PC-3 (cell line): Measurements from ENCODE around the gene ING2. TPM values are rescaled to one million over a fixed set of nuclear protein-coding genes. Genes with fewer than 3 reads are reported as not detected.

Experiments used
- ATAC-seq: fragments of 200-7000 bp; cut with Tn5 transposase; 2 replicates; pipeline ENCODE4 v1.9.1; 2020; ENCODE audit warnings: mild to moderate bottlenecking, moderate library complexity
- BruUV-seq: library from RNA; stranded (reverse); fragments of 400-500 nt; replicated peaks from 2 replicates; lab custom pipeline; 2021; lab: Mats Ljungman, UMichigan
- CTCF ChIA-PET: fragments of 300-600 bp; sonication (Branson Sonifier 250); formaldehyde crosslinking; loops from one replicate; lab custom pipeline; 2022; ENCODE audit warnings: antibody characterized with exemption; lab: Charles Lee
- POLR2A ChIA-PET: fragments of 300-600 bp; sonication (Branson Sonifier 250); formaldehyde crosslinking; loops from one replicate; lab custom pipeline; 2022; ENCODE audit warnings: antibody characterized with exemption; ENCODE audit not compliant: unreplicated experiment; lab: Charles Lee
- DNase-seq: peaks from one replicate; pipeline ENCODE4 v3.0.0-alpha.2; 2015
- H2AFZ ChIP-seq: fragments of 300-600 bp; sonication (generic); 2 replicates; pipeline ENCODE4 v1.6.0; 2016; ENCODE audit warnings: antibody characterized with exemption, low read length
- H3F3A ChIP-seq: fragments of 300-600 bp; sonication (generic); one replicate; pipeline ENCODE4 v1.6.0; 2017; ENCODE audit warnings: antibody characterized with exemption, low read length, control low read depth, mild to moderate bottlenecking; ENCODE audit not compliant: unreplicated experiment
- H3K27ac ChIP-seq: fragments of 300-600 bp; sonication (generic); 2 replicates; pipeline ENCODE4 v1.5.1; 2016; ENCODE audit warnings: mild to moderate bottlenecking, low read length
- H3K27me3 ChIP-seq: fragments of 300-600 bp; sonication (generic); 2 replicates; pipeline ENCODE4 v1.6.1; 2016; ENCODE audit warnings: low read length, mixed read lengths
- H3K36me3 ChIP-seq: fragments of 300-600 bp; sonication (generic); 2 replicates; pipeline ENCODE4 v1.6.1; 2016; ENCODE audit warnings: low read depth, mixed run types, low read length, mixed read lengths
- H3K4me1 ChIP-seq: fragments of 300-600 bp; sonication (generic); 2 replicates; pipeline ENCODE4 v1.5.1; 2016; ENCODE audit warnings: low read length; ENCODE audit not compliant: insufficient read depth
- H3K4me2 ChIP-seq: fragments of 300-600 bp; sonication (generic); 2 replicates; pipeline ENCODE4 v1.6.0; 2016; ENCODE audit warnings: low read length
- H3K4me3 ChIP-seq: fragments of 300-600 bp; sonication (generic); 2 replicates; pipeline ENCODE4 v1.5.1; 2016; ENCODE audit warnings: mild to moderate bottlenecking, low read length, mixed read lengths
- H3K79me2 ChIP-seq: fragments of 300-600 bp; sonication (generic); 2 replicates; pipeline ENCODE4 v1.6.1; 2017; ENCODE audit warnings: low read length, mixed read lengths
- H3K9ac ChIP-seq: fragments of 300-600 bp; sonication (generic); 2 replicates; pipeline ENCODE4 v1.6.0; 2016; ENCODE audit warnings: mild to moderate bottlenecking, low read length
- H3K9me2 ChIP-seq: fragments of 300-600 bp; sonication (generic); replicated peaks from 2 replicates; pipeline ENCODE4 v1.6.1; 2016; ENCODE audit warnings: mixed run types, low read length, mixed read lengths
- H3K9me3 ChIP-seq: fragments of 300-600 bp; sonication (generic); 2 replicates; pipeline ENCODE4 v1.6.1; 2016; ENCODE audit warnings: low read length, mixed read lengths
- H4K20me1 ChIP-seq: fragments of 300-600 bp; sonication (generic); 2 replicates; pipeline ENCODE4 v1.6.1; 2016; ENCODE audit warnings: low read length, mixed read lengths
- EZH2 ChIP-seq: fragments of 300-600 bp; sonication (generic); IDR thresholded peaks from one replicate; pipeline ENCODE4 v1.6.1; 2017; ENCODE audit warnings: antibody characterized with exemption, mild to moderate bottlenecking, low read length; ENCODE audit not compliant: unreplicated experiment
- EZH2phosphoT487 ChIP-seq: fragments of 300-600 bp; sonication (generic); IDR thresholded peaks from 2 replicates; pipeline ENCODE4 v1.6.1; 2018; ENCODE audit warnings: mild to moderate bottlenecking, antibody characterized with exemption, low read length, borderline replicate concordance
- intact Hi-C: fragments of 100-400 bp; cut with micrococcal nuclease; formaldehyde crosslinking; loops from 2 replicates; pipeline ENCODE4 v1.9.0; 2023
- total RNA-seq: library from RNA; depleted of rRNA; stranded (reverse); fragments of >200 nt; gene quantifications from 2 replicates; pipeline ENCODE4 v1.2.3, GENCODE V29; 2014
- TF ChIP-seq, protein P1 (sequence below): fragments of 300-600 bp; sonication (generic); conservative IDR thresholded peaks from 2 replicates; pipeline ENCODE4 v1.5.1; 2017; ENCODE audit warnings: antibody characterized with exemption, low read depth, mild to moderate bottlenecking, low read length

Gene ING2
- total RNA-seq, 1 experiment from 2014 or later = 17.3 TPM

DNA sequence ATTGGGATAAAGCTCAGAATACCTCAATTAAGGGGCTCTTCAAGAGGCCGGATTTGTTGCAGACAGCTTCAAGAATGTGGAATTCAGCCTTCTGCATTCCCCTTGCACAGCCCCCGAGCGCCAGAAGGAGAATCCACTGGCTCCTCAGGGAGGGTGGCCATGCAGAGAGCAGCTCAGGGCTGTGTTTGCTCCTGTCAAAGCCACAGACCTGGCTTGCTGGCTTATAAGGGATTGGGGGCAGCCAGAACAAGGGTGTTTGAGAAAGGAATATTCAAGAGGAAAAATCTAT, 36.8 kb downstream of the ING2 start:
- no TSS peak for BruUV-seq
- no peaks in the 10 kb centered on the region for H3K9me2 ChIP-seq
- no peaks in the 10 kb centered on the region for H3K9me3 ChIP-seq
- no peak overlapping the region for H3K4me2 ChIP-seq
- no peak overlapping the region for H3K9ac ChIP-seq
- no peak overlapping the region for H2AFZ ChIP-seq
- POLR2A ChIA-PET = no interaction called here
- H3K79me2 ChIP-seq = no peaks in the 10 kb centered on the region
- H3K4me1 ChIP-seq = no peaks in the 10 kb centered on the region
- CTCF ChIA-PET = no interaction called here
- intact Hi-C loops = no loop called here
- H3K27me3 ChIP-seq = no peaks in the 10 kb centered on the region
- H4K20me1 ChIP-seq = no peaks in the 10 kb centered on the region
- H3K4me3 ChIP-seq = no peak overlapping the region
- DNase-seq (no peak), ATAC-seq (no peak)
- no peaks in the 10 kb centered on the region for H3K36me3 ChIP-seq
- H3K27ac ChIP-seq = no peak overlapping the region
- no peaks in the 10 kb centered on the region for H3F3A ChIP-seq
- TF ChIP-seq, protein P1, sequence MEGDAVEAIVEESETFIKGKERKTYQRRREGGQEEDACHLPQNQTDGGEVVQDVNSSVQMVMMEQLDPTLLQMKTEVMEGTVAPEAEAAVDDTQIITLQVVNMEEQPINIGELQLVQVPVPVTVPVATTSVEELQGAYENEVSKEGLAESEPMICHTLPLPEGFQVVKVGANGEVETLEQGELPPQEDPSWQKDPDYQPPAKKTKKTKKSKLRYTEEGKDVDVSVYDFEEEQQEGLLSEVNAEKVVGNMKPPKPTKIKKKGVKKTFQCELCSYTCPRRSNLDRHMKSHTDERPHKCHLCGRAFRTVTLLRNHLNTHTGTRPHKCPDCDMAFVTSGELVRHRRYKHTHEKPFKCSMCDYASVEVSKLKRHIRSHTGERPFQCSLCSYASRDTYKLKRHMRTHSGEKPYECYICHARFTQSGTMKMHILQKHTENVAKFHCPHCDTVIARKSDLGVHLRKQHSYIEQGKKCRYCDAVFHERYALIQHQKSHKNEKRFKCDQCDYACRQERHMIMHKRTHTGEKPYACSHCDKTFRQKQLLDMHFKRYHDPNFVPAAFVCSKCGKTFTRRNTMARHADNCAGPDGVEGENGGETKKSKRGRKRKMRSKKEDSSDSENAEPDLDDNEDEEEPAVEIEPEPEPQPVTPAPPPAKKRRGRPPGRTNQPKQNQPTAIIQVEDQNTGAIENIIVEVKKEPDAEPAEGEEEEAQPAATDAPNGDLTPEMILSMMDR = no peak
- TF ChIP-seq EZH2 (no peak), EZH2phosphoT487 (no peak)

DNA sequence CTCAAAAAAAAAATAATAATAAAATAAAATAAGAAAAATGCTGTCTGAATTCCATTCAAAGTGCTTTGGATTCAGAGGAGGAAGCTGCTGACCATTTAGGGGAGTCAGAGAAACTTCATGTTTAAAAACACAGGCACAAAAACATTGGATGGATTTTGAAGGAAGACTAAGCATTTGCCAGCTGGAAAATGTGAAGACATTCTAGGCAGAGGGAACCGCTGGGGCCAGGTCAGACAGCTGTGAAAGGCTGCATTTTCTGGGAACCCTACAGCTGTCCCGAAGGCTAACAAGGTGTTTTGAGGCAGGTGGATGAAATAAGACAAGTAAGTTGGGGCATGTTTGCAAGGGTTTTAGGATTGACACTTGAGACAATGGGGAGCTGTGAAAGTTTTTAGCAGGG, 38.6 kb downstream of the ING2 start:
- POLR2A ChIA-PET = no interaction called here
- Histone ChIP-seq H3K4me2 (no peak overlapping the region), H3F3A (no peaks in the 10 kb centered on the region), H3K27ac (no peak overlapping the region), H3K27me3 (no peaks in the 10 kb centered on the region), H3K9ac (no peak overlapping the region), H3K9me3 (no peaks in the 10 kb centered on the region), H2AFZ (no peak overlapping the region), H3K79me2 (no peaks in the 10 kb centered on the region), H3K4me3 (no peak overlapping the region), H3K4me1 (no peaks in the 10 kb centered on the region), H3K36me3 (no peaks in the 10 kb centered on the region), H4K20me1 (no peaks in the 10 kb centered on the region), H3K9me2 (no peaks in the 10 kb centered on the region)
- intact Hi-C loops = no loop called here
- DNase-seq (no peak), ATAC-seq (no peak)
- CTCF ChIA-PET = no interaction called here
- BruUV-seq = no TSS peak
- TF ChIP-seq EZH2phosphoT487 (no peak), EZH2 (no peak)
- TF ChIP-seq, protein P1 = no peak

DNA sequence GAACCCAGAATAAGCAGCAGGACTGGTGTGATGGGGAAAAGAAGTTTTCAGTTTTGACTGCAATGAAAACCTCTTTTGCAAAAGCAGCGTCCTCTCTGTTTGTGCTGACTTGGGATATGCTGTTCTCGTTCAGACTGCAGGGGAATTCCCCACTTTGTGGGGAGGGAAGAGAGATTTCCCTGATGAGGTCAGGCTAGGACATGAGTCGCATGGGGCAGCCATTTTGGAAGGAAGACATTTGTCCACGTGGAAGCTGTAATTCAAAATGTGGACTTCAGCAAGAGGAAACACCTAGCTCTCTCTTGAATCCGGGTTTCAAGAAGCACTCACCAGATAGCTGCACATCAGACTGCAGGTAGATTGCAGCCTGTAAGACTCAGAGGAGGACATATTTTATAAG, 39.3 kb downstream of the ING2 start:
- no peak overlapping the region for H3K4me3 ChIP-seq
- TF ChIP-seq EZH2 (no peak), EZH2phosphoT487 (no peak)
- TF ChIP-seq, protein P1 = no peak
- H3K79me2 ChIP-seq = no peaks in the 10 kb centered on the region
- DNase-seq (no peak), ATAC-seq (no peak)
- no peaks in the 10 kb centered on the region for H3F3A ChIP-seq
- intact Hi-C loops = no loop called here
- no peaks in the 10 kb centered on the region for H4K20me1 ChIP-seq
- H3K27me3 ChIP-seq = no peaks in the 10 kb centered on the region
- no peak overlapping the region for H2AFZ ChIP-seq
- no peak overlapping the region for H3K9ac ChIP-seq
- ChIA-PET POLR2A (no interaction called here), CTCF (no interaction called here)
- no peaks in the 10 kb centered on the region for H3K4me1 ChIP-seq
- BruUV-seq = no TSS peak
- no peak overlapping the region for H3K4me2 ChIP-seq
- H3K9me3 ChIP-seq = no peaks in the 10 kb centered on the region
- no peaks in the 10 kb centered on the region for H3K36me3 ChIP-seq
- no peaks in the 10 kb centered on the region for H3K9me2 ChIP-seq
- no peak overlapping the region for H3K27ac ChIP-seq
